Panc1 (cell line): ENCODE measurements around the gene EFCC1. TPM values are rescaled to one million over a fixed set of nuclear protein-coding genes. Genes with fewer than 3 reads are reported as not detected.

Experiments
- ATAC-seq: fragments of 200-7000 bp; cut with Tn5 transposase; 2 replicates; pipeline ENCODE4 v1.9.1; 2020; ENCODE audit warnings: mild to moderate bottlenecking, moderate library complexity
- BruUV-seq: library from RNA; stranded (reverse); fragments of 400-500 nt; replicated peaks from 2 replicates; lab custom pipeline; 2021; lab: Mats Ljungman, UMichigan
- CTCF ChIA-PET: fragments of 300-600 bp; sonication (Branson Sonifier 250); formaldehyde crosslinking; loops from one replicate; lab custom pipeline; 2022; ENCODE audit warnings: antibody characterized with exemption; lab: Charles Lee
- POLR2A ChIA-PET: fragments of 300-600 bp; sonication (Branson Sonifier 250); formaldehyde crosslinking; loops from one replicate; lab custom pipeline; 2022; ENCODE audit warnings: antibody characterized with exemption; lab: Charles Lee
- DNase-seq: peaks from one replicate; pipeline ENCODE4 v3.0.0-alpha.2; 2010; ENCODE audit warnings: low read depth, low spot score
- H3K27ac ChIP-seq: 2 replicates; pipeline ENCODE4 v1.5.1; 2011; ENCODE audit warnings: mild to moderate bottlenecking, low read length, inconsistent platforms
- H3K27me3 ChIP-seq: fragments of 200-500 bp; sonication (Bioruptor generic); 2 replicates; pipeline ENCODE4 v1.6.0; 2014; ENCODE audit warnings: low read length, inconsistent platforms; ENCODE audit not compliant: control insufficient read depth, insufficient read depth
- H3K36me3 ChIP-seq: fragments of 200-500 bp; sonication (Bioruptor generic); 2 replicates; pipeline ENCODE4 v1.5.1; 2014; ENCODE audit warnings: inconsistent platforms, mild to moderate bottlenecking, low read length, moderate library complexity; ENCODE audit not compliant: control insufficient read depth, insufficient read depth
- H3K4me1 ChIP-seq: 2 replicates; pipeline ENCODE4 v1.5.1; 2011; ENCODE audit warnings: inconsistent platforms, mild to moderate bottlenecking, low read length, moderate library complexity; ENCODE audit not compliant: control insufficient read depth, insufficient read depth
- H3K4me3 ChIP-seq, 2 experiments: 2 replicates each; pipeline ENCODE4 v1.5.1; 2011 to 2012; ENCODE audit warnings: low read depth in 2 of 2, low read length in 2 of 2, mild to moderate bottlenecking in 2 of 2, inconsistent platforms in 1 of 2, moderate library complexity in 1 of 2
- H3K9me3 ChIP-seq: fragments of 200-500 bp; sonication (Bioruptor generic); 2 replicates; pipeline ENCODE4 v1.5.1; 2014; ENCODE audit warnings: low read depth, mild to moderate bottlenecking, inconsistent platforms, low read length, moderate library complexity; ENCODE audit not compliant: control insufficient read depth, insufficient read depth
- CTCF ChIP-seq: fragments of 450-650 bp; IDR thresholded peaks from 2 replicates; pipeline ENCODE4 v1.5.1; 2017; ENCODE audit warnings: mild to moderate bottlenecking
- POLR2AphosphoS5 ChIP-seq: IDR thresholded peaks from 2 replicates; pipeline ENCODE4 v1.6.1; 2012; ENCODE audit warnings: mild to moderate bottlenecking, low read depth, low read length, moderate library complexity
- REST ChIP-seq, 2 experiments: IDR thresholded peaks; 2 replicates each; pipeline ENCODE4 v1.6.1; 2011 to 2012; ENCODE audit warnings: low read depth in 2 of 2, control low read depth in 1 of 2, low read length in 1 of 2, mild to moderate bottlenecking in 1 of 2, moderate library complexity in 1 of 2; ENCODE audit not compliant: insufficient read depth in 1 of 2
- SIN3A ChIP-seq: IDR thresholded peaks from 2 replicates; pipeline ENCODE4 v1.6.1; 2012; ENCODE audit warnings: low read depth, mild to moderate bottlenecking, low read length, moderate library complexity, borderline replicate concordance; ENCODE audit not compliant: insufficient read depth
- TCF7L2 ChIP-seq: IDR thresholded peaks from 2 replicates; pipeline ENCODE4 v1.6.1; 2011; ENCODE audit warnings: mild to moderate bottlenecking, low read depth, low read length, inconsistent platforms
- in situ Hi-C: cut with HindIII; loops from 2 replicates; pipeline ENCODE4 v1.10.0; 2016; ENCODE audit warnings: low sequenced_read_pairs, low pct_unique_long_range_greater_than_20kb
- intact Hi-C: fragments of 100-400 bp; cut with micrococcal nuclease; formaldehyde crosslinking; loops from one replicate; pipeline ENCODE4 v1.10.0; 2022; ENCODE audit not compliant: unreplicated experiment
- total RNA-seq: library from RNA; stranded (reverse); gene quantifications from one replicate; pipeline ENCODE4 v1.2.1, GENCODE V29; 2021; ENCODE audit not compliant: unreplicated experiment

The EFCC1 gene
- total RNA-seq, 1 experiment from 2014 or later, result 0.15 TPM

- no peaks in the 10 kb centered on the region for H3K36me3 ChIP-seq
- BruUV-seq, result no TSS peak
- DNase-seq, result no peak
- H3K27me3 ChIP-seq, result no peaks in the 10 kb centered on the region
- TF ChIP-seq TCF7L2, result no peak
- no peak for TF ChIP-seq CTCF
- POLR2A ChIA-PET, result no interaction called here
- no peak for ATAC-seq
- no peaks in the 10 kb centered on the region for H3K4me1 ChIP-seq
- intact Hi-C loops, result no loop called here
- H3K9me3 ChIP-seq, result no peaks in the 10 kb centered on the region
- CTCF ChIA-PET, result no interaction called here
- H3K4me3 ChIP-seq, result no peak overlapping the region
- in situ Hi-C loops, result no loop called here
- no peak overlapping the region for H3K27ac ChIP-seq
Measured at GRCh38 chr3:128965280-128965679, 35.8 kb upstream of the EFCC1 start.

DNA sequence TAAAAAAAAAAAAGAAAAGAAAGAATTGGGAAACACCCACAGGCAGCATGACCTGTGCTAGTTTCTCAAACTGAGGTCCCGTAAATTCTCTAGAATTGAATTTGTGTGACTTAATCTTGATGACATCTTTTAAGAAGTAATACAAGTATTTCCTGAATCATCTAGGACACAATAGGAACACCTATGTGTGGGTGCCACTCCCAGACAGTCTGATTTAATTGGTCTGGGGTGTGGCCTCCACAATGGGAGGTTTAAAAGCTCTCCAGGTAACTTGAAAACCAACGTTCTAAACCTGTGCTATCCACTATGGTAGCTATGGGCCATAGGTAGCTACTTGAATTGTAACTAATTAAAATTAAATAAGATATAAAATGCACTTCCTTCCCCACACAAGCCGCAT, 35.3 kb upstream of the EFCC1 start:
- no TSS peak for BruUV-seq
- Histone ChIP-seq H3K4me3 (no peak overlapping the region), H3K27me3 (no peaks in the 10 kb centered on the region), H3K36me3 (no peaks in the 10 kb centered on the region), H3K27ac (no peak overlapping the region), H3K9me3 (no peaks in the 10 kb centered on the region), H3K4me1 (no peaks in the 10 kb centered on the region)
- ATAC-seq, result no peak
- no peak for TF ChIP-seq POLR2AphosphoS5
- no peak for TF ChIP-seq SIN3A
- TF ChIP-seq TCF7L2, result no peak
- no peak for TF ChIP-seq CTCF
- no peak for TF ChIP-seq REST (IDR thresholded peaks at IDR 0.05; ENCODE audit: insufficient read depth in 1 of 2, low read depth in 2 of 2, low read length in 1 of 2)
- CTCF ChIA-PET, result interaction anchor here (0.6 kb wide), 1 partner anchor 144 kb away, joined by 5 read pairs; no protein-coding TSS in a partner anchor
- POLR2A ChIA-PET, result no interaction called here
- DNase-seq, result no peak
- in situ Hi-C loops, result no loop called here
- intact Hi-C loops, result no loop called here
